Measurements from ENCODE around the gene ZP3. TPM values are rescaled to one million over a fixed set of nuclear protein-coding genes. Genes with fewer than 3 reads are reported as not detected.
A peak's percentile ranks its signal among the peaks of the same experiment; 100 is the strongest.
"Not testable (repeated sequence)": the region's sequence is repeated elsewhere in the genome, so short reads cannot be mapped to it uniquely, and the experiment has no call there.

Gene ZP3
- total RNA-seq, 2 experiments from 2014 or later = 2.6 to 3.5 TPM

DNA sequence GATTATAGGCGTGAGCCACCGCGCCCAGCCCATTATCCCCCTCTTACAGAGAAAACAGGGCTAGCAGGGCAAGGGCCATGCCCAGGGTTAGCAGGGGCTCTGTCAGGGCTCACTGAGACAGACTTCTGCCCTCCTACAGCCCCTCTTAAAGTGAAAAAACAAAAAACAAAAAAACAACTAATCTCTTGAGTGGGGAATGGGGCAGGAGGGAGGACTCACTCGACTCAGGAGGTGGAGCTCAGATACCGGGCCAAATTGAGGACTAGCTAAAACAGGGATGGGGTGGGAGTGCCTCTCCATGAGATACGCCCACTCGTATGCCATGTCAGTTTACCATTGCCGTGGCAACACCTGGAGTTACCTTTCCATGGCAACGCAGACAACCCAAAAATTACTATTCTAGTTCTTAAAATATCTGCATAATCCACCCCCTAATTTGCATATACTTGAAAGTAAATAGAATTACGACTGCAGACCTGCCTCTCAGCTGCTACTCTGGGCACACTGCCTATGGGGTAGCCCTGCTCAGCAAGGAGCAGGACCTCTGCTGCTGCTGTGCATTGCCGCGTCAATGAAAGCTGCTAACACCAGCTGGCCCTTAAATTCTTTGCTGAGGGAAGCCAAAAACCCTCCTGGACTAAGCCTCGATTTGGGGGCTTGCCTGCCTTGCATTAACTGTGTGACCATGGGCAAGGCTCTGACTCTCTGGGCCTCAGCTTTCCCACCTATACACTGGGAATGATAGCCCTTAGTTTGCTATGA, 28.6 kb upstream of the ZP3 start:
- H3K36me3 Mint-ChIP-seq = peaks cover 2% of the 10 kb centered on the region
- H3K4me3 Mint-ChIP-seq = no peak overlapping the region
- H3K27me3 Mint-ChIP-seq = no peaks in the 10 kb centered on the region
- no peak overlapping the region for H3K27ac Mint-ChIP-seq
- H3K4me1 Mint-ChIP-seq = peaks cover 23% of the 10 kb centered on the region
- H3K9me3 Mint-ChIP-seq = no peaks in the 10 kb centered on the region
- no peak for DNase-seq

DNA sequence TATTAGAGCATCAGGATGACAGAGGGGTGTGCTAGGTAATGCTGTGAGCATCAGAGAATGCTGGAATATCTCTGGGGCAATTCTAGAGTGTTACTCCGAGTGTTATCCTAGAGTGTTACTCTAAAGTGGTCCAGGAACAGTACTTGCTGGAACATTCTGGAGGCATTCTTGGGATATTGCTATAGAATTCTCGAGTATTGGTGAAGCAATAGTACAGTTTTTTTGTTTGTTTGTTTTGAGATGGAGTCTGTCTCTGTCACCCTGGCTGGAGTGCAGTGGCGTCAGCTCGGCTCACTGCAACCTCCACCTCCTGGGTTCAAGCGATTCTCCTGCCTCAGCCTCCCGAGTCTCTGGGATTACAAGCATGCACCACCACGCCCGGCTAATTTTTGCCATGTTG, 27.9 kb upstream of the ZP3 start:
- no peaks in the 10 kb centered on the region for H3K9me3 Mint-ChIP-seq
- peak overlapping the region; percentile 74 for H3K4me3 Mint-ChIP-seq
- H3K4me1 Mint-ChIP-seq = peaks cover 23% of the 10 kb centered on the region
- no peak for DNase-seq
- H3K27ac Mint-ChIP-seq = no peak overlapping the region
- H3K27me3 Mint-ChIP-seq = no peaks in the 10 kb centered on the region
- peaks cover 4% of the 10 kb centered on the region for H3K36me3 Mint-ChIP-seq

DNA sequence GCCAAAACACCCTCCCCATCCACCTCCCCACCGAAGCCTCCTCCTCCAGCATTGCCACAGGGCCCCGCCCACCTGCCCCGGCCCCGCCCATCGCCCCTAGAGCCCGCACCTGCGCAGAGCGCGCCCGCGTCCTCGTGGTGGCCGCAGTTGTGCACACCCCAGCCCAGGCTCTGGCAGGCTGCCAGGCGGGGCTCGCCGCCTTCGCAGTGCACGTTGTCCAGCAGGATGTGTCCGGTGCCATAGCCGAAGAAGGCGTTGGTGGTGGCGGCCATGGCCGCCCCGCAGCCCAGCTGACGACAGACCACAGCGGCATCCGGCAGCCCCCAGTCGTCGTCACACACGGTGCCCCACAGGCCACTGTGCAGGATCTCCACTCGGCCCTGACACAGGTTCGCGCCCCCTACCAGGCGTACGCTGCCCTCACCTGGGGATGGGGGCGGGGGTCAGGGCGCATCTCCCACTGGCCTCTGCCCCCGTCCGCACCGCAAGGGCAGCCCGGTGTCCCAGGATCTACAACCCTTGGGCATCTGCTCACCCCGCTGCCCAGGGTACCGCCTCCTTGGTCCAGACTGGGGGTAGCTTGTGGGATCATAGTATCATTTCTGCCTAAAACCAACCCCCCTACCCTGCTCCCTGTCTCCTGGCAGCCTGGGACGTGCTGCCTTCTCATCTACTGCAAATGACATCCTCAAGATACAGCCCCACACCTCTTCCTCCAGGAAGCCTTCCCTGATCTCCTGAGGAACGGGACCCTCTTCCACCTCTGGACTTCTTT, 27.2 kb upstream of the ZP3 start:
- Mint-ChIP-seq H3K4me1 (peaks cover 19% of the 10 kb centered on the region), H3K27me3 (no peaks in the 10 kb centered on the region), H3K4me3 (peak overlapping the region; percentile 74), H3K36me3 (peaks cover 5% of the 10 kb centered on the region), H3K9me3 (no peaks in the 10 kb centered on the region), H3K27ac (peak overlapping the region; percentile 73)
- DNase-seq = peak; percentile 82

DNA sequence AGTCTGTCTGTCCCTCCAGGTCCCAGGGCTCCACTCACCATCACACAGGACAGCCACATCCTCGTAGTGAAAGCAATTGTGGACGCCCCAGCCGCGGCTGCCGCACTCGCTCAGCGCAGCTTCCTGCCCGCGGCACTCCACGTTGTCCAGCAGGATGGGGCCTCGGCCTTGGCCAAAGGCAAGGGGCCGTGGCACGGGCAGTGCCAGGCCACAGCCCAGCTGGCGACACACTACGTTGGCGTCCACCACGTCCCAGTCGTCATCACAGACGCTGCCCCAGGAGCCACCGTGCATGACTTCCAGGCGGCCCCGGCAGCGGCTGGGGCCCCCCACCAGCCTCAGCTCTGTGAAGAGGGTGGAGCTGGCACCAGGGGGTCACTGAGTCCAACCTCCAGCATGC, 24.5 kb upstream of the ZP3 start:
- no peaks in the 10 kb centered on the region for H3K27me3 Mint-ChIP-seq
- no peaks in the 10 kb centered on the region for H3K9me3 Mint-ChIP-seq
- peaks cover 5% of the 10 kb centered on the region for H3K36me3 Mint-ChIP-seq
- H3K4me1 Mint-ChIP-seq = peaks cover 11% of the 10 kb centered on the region
- no peak for DNase-seq
- H3K4me3 Mint-ChIP-seq = no peak overlapping the region
- H3K27ac Mint-ChIP-seq = no peak overlapping the region

DNA sequence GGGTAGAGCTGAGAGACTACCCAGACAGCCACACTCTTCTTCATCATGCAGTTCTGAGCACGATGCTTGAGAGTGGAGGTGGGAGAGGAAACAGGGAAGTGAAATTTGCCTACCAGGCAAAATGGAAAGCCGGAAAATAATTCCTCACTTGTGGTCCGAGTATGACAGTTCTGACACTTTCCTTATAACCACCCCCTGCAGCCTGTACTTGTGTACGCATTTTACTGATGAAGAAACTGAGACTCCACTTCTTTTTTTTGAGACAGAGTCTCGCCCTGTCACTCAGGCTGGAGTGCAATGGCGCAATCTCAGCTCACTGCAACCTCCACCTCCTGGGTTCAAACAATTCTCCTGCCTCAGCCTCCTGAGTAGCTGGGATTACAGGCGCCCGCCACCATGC, 21.7 kb upstream of the ZP3 start:
- H3K27ac Mint-ChIP-seq, H3K36me3 Mint-ChIP-seq, H3K27me3 Mint-ChIP-seq, H3K4me1 Mint-ChIP-seq, DNase-seq, H3K4me3 Mint-ChIP-seq, H3K9me3 Mint-ChIP-seq: not testable (repeated sequence)

DNA sequence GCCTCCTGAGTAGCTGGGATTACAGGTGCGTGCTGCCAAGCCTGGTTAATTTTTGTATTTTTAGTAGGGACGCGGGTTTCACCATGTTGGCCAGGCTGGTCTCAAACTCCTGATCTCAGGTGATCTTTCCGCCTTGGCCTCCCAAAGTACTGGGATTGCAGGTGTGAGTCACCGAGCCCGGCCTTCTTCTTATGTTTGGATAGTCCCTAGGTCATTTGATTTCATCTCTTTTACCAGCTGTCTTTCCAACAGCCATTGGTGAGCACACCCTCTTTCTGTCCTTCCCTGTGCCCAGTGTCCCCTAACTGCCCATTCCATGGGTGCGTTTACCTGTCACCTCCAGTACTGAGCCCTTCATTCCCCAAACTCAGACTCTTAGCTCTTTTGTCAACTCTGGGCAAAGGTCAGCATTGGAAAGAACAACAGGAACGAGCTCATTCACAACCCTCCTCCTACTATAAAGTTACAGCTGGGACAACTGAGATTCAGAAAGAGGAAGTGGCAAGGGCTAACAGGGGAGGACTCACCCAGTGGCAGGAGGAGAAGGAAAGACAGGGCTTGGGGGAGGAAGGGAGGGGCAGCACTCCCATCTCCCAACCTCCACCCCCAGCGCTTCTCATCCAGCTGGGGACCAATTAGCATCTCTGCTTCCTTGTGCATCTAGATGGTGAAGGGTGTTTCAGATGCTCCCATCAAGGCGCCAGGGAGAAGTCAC, 20.8 kb upstream of the ZP3 start:
- Mint-ChIP-seq H3K4me1 (no peaks in the 10 kb centered on the region), H3K4me3 (no peak overlapping the region), H3K9me3 (no peaks in the 10 kb centered on the region), H3K36me3 (peaks cover 3% of the 10 kb centered on the region), H3K27me3 (no peaks in the 10 kb centered on the region), H3K27ac (no peak overlapping the region)
- DNase-seq = no peak

DNA sequence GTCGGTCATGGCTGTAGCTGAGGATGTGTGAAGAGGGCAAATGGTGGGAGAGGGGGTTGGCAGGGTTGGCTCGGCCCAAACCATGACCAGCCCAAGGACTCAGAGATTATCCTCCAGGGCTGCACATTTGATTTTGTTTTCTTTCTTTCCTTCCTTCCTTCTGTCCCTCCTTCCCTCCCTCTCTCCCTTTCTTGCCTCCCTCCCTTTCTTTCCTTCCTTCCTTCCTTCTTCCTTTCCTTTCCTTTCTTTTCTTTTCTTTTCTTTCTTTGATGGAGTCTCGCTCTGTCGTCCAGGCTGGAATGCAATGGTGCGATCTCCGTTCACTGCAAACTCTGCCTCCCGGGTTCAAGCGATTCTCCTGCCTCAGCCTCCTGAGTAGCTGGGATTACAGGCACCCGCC, 19.0 kb upstream of the ZP3 start:
- H3K27ac Mint-ChIP-seq = no peak overlapping the region
- H3K27me3 Mint-ChIP-seq = no peaks in the 10 kb centered on the region
- H3K36me3 Mint-ChIP-seq = peaks cover 3% of the 10 kb centered on the region
- no peak for DNase-seq
- H3K9me3 Mint-ChIP-seq = no peaks in the 10 kb centered on the region
- no peak overlapping the region for H3K4me3 Mint-ChIP-seq
- no peaks in the 10 kb centered on the region for H3K4me1 Mint-ChIP-seq

DNA sequence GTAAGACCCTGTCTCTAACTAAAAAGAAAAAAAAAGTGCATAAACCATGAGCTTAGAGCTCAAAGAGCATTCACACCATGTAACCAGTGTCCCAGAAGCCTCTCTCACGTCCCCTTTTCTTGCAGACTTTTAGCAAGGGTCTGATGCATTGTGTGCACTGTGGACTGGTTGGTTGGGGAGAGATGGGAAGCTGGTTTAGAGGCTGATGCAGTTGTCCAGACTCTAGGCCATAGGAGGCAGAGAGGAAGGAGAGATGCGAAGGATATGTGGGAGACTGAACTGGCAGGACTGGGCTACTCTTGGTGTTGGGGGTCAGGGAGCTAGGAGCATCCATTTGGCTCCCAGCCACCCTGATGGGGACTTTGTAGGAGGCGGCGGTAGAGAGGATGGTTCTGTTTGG, 17.0 kb upstream of the ZP3 start:
- H3K36me3 Mint-ChIP-seq = no peaks in the 10 kb centered on the region
- no peak for DNase-seq
- H3K4me3 Mint-ChIP-seq = no peak overlapping the region
- no peaks in the 10 kb centered on the region for H3K27me3 Mint-ChIP-seq
- H3K9me3 Mint-ChIP-seq = no peaks in the 10 kb centered on the region
- H3K4me1 Mint-ChIP-seq = no peaks in the 10 kb centered on the region
- H3K27ac Mint-ChIP-seq = no peak overlapping the region

DNA sequence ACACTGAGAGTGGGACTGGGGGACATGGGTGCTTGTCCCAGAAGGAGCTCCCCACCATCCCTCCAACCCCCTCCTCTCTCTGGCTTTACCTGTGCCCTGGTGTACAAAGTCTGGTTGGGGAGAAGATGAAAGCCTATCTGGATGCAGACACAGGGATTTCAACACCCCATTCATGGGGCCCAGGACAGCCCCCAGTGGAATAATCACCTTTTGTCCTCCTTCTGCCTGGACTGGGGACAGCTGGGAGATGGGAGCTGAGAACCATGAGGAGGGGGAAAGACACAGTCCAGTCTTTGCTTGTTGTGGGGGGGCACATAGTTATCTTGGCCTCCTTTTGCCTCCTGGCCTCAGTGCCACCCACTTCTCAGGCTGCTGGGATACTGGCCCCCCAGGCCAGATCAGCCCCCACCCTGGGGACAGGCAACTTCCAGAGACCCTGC, 16.6 kb upstream of the ZP3 start:
- Mint-ChIP-seq H3K9me3 (no peaks in the 10 kb centered on the region), H3K4me3 (no peak overlapping the region), H3K27me3 (no peaks in the 10 kb centered on the region), H3K27ac (no peak overlapping the region), H3K36me3 (no peaks in the 10 kb centered on the region), H3K4me1 (no peaks in the 10 kb centered on the region)
- DNase-seq = no peak

DNA sequence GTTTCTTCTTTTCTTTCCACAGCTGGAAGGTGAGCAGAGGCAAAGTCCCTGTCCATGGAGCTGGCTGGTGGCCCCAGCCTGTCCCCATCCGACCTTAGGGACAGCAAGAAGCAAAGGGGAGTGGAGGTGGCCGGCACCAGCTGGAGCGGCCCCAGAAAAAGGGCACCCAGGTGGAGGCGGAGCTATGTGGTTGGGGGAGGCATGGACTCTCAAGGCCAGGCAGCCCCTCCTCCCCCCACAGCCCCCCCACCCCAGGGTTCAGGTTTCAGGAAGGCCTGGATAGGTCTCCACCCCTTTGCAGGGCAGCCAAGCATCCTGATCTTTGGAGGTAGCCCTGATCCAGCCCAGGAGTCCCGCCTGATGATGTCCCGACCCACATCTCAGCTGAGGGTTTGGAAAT, 15.2 kb upstream of the ZP3 start, which contains the start of gene SSC4D:
SSC4D (minus strand) TSS at position 161 of the 400 bp plus-strand sequence. CDS start 5,258 bp downstream, outside the sequence.
- no peaks in the 10 kb centered on the region for H3K4me1 Mint-ChIP-seq
- no peak within 1 kb of the TSS for H3K4me3 Mint-ChIP-seq
- H3K36me3 Mint-ChIP-seq = no peaks in the 10 kb centered on the region
- no peaks in the 10 kb centered on the region for H3K9me3 Mint-ChIP-seq
- DNase-seq = no peak
- H3K27me3 Mint-ChIP-seq = no peaks in the 10 kb centered on the region
- H3K27ac Mint-ChIP-seq = no peak within 1 kb of the TSS

DNA sequence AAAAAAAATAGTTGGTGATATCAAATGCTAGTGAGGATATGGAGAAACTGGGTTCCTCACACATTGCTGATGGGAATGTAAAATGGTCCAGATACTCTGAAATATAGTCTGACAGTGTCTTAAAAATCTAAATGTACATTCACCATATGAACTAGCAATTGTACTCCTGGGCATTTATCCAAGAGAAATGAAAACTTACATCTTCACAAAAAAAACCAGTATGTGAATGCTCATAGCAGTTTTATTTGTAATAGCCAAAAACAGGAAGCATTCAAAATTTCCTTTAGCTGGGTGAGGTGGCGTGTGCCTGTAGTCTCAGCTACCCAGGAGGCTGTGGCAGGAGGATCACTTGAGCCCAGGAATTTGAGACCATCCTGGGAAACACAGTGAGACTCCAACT, 13.1 kb upstream of the ZP3 start:
- no peak for DNase-seq
- Mint-ChIP-seq H3K27me3 (no peaks in the 10 kb centered on the region), H3K36me3 (no peaks in the 10 kb centered on the region), H3K27ac (no peak overlapping the region), H3K4me3 (no peak overlapping the region), H3K4me1 (no peaks in the 10 kb centered on the region), H3K9me3 (no peaks in the 10 kb centered on the region)

DNA sequence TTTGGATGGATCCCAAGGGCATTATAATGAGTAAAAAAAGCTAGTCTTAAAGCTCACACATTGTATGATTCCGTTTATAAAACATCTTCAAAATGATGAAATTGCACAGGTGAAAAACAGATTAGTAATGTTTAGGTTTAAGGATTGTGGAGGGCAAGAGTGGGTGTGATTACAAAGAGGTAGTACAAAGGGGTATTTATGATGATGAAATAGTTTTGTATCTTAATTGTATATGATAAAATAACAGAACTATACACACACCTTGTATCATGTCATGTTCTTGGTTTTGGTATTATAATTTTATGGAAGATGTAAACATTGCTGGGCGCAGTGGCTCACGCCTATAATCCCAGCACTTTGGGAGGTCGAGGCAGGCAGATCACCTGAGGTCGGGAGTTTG, 12.5 kb upstream of the ZP3 start:
- H3K27ac Mint-ChIP-seq = peak overlapping the region; percentile 31
- H3K27me3 Mint-ChIP-seq = no peaks in the 10 kb centered on the region
- no peaks in the 10 kb centered on the region for H3K36me3 Mint-ChIP-seq
- no peaks in the 10 kb centered on the region for H3K9me3 Mint-ChIP-seq
- no peaks in the 10 kb centered on the region for H3K4me1 Mint-ChIP-seq
- H3K4me3 Mint-ChIP-seq = no peak overlapping the region
- DNase-seq = no peak

DNA sequence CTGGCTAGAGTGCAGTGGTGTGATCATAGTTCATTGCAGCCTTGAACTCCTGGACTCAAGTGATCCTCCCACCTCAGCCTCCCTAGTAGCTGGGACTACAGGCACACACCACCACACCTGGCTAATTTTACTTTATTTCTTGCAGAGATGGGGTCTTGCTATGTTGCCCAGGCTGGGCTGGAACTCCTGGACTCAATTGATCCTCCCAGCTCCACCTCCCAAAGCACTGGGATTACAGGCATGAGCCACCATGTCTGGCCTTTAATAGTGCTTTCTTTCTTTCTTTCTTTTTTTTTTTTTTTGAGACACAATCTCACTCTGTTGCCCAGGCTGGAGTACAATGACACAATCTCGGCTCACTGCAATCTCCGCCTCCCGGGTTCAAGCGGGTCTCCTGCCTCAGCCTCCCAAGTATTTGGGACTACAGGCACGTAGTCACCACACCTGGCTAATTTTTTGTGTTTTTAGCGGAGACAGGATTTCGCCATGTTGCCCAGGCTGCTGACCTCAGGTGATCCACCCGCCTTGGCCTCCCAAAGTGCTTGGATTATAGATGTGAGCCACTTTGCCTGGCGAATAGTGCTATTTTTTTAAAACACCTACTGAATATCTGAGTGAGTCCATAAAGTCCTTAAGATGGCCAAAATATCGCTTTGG, 7.0 kb upstream of the ZP3 start:
- H3K36me3 Mint-ChIP-seq, H3K4me1 Mint-ChIP-seq, H3K9me3 Mint-ChIP-seq, H3K27ac Mint-ChIP-seq, H3K27me3 Mint-ChIP-seq, DNase-seq, H3K4me3 Mint-ChIP-seq: not testable (repeated sequence)

DNA sequence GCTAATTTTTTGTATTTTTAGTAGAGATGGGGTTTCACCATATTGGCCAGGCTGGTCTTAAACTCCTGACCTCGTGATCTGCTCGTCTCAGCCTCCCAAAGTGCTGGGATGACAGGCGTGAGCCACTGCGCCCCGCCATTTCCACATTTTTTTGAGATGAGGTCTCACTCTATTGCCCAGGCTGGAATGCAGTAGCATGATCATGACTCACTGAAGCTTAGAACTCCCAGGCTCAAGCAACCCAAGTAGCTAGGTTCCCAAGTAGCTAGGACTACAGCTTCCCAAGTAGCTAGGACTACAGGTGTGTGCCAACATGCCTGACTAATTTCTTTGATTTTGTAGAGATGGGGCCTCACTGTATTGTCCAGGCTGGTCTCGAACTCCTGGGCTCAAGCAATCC, 3.7 kb upstream of the ZP3 start:
- H3K27me3 Mint-ChIP-seq, H3K36me3 Mint-ChIP-seq, H3K9me3 Mint-ChIP-seq, H3K27ac Mint-ChIP-seq, H3K4me3 Mint-ChIP-seq, H3K4me1 Mint-ChIP-seq, DNase-seq: not testable (repeated sequence)

All from activated naive CD8-positive, alpha-beta T cell treated with anti-CD3 and anti-CD28 coated beads for 36 hours (primary cell).